NOMO-1 treated with dmso at 0.1 percent for 144 hours (cell line): ENCODE data around the gene SLC10A6.

Experiments
- DNase-seq: peaks from one replicate; lab custom pipeline; 2025; ENCODE audit not compliant: unreplicated experiment; lab: John Stamatoyannopoulos, UW

Gene SLC10A6

DNA sequence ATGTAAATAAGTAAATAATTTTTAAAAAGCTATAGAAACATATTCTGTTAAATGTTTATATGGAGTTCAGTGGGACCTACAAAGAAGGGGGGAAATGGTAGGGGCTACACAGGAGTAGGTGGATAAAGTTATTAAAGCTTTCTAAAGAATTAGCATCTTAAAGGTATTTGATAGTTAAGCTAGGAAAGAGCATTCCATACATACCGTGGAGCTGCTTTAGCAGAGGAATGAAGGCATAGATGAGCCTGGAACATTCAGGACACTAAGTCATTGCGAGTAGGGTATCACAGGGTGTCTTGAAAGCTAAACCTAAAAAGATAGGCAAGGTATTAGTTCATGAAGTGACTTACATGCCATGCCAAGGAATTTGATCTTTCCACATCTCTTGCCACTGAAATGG is 60.4 kb downstream of the SLC10A6 start:
- DNase-seq = no peak

DNA sequence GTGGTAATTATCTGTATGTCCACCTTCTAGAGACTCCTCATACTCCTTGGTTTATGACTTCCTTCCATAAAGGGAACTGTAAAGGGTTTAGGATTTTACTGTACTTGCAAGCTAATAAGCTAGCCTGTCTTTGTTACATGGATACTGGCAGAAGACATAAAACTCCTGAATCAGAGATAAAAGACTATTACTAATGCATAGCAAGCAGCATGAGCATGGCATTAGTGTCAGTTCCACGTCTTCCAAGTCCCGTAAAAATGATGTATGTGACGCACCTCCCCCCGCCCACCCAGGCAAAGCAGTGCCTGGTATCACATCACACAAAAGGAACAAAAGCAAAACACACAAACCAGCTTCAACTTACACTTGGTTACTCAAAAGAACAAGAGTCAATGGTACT is 71.0 kb downstream of the SLC10A6 start:
- no peak for DNase-seq

DNA sequence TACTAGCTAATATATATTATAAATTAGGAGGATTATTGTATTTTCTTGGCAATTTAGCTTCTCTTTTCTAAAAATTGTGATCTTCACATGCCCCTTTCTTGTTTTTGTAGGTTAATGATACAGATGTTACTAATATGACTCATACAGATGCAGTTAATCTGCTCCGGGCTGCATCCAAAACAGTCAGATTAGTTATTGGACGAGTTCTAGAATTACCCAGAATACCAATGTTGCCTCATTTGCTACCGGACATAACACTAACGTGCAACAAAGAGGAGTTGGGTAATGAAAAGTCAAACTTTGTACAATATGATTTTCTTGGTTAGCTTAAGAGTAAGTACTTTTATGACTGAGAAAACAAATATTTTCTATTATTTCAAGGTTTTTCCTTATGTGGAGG is 74.1 kb downstream of the SLC10A6 start:
- DNase-seq = no peak
